Memory B cell (primary cell): ENCODE measurements around the gene FGD4.

ENCODE experiments used
- ATAC-seq: fragments of 150-1000 bp; cut with Tn5 transposase; 2 replicates; pipeline ENCODE4 v1.10.0; 2021; ENCODE audit warnings: low read depth, mild to moderate bottlenecking, moderate library complexity
- DNase-seq, 2 donors: peaks; one replicate each; pipeline ENCODE4 v3.0.0; 2022; ENCODE audit warnings: low spot score in 2 of 2
- H3K27ac Mint-ChIP-seq: one replicate; pipeline ENCODE4 v1.8.0; 2022; ENCODE audit warnings: mild to moderate bottlenecking, moderate library complexity, mixed read lengths
- H3K27me3 Mint-ChIP-seq: one replicate; pipeline ENCODE4 v1.8.0; 2022; ENCODE audit warnings: mixed read lengths
- H3K36me3 Mint-ChIP-seq: one replicate; pipeline ENCODE4 v1.8.0; 2022; ENCODE audit warnings: mild to moderate bottlenecking, mixed read lengths
- H3K4me1 Mint-ChIP-seq: one replicate; pipeline ENCODE4 v1.8.0; 2022; ENCODE audit warnings: mixed read lengths
- H3K4me3 Mint-ChIP-seq: one replicate; pipeline ENCODE4 v1.8.0; 2022; ENCODE audit warnings: mild to moderate bottlenecking, moderate library complexity, mixed read lengths
- H3K9me3 Mint-ChIP-seq: one replicate; pipeline ENCODE4 v1.8.0; 2022; ENCODE audit warnings: mixed read lengths

The FGD4 gene

GRCh38 chr12:32603071-32603470 is 203.7 kb downstream of the FGD4 start:
- Mint-ChIP-seq H3K27ac (no peak overlapping the region), H3K27me3 (no peaks in the 10 kb centered on the region), H3K9me3 (no peaks in the 10 kb centered on the region), H3K4me3 (no peak overlapping the region), H3K4me1 (peaks cover 2% of the 10 kb centered on the region), H3K36me3 (no peaks in the 10 kb centered on the region)
- ATAC-seq, result no peak
- DNase-seq, result no peak

DNA sequence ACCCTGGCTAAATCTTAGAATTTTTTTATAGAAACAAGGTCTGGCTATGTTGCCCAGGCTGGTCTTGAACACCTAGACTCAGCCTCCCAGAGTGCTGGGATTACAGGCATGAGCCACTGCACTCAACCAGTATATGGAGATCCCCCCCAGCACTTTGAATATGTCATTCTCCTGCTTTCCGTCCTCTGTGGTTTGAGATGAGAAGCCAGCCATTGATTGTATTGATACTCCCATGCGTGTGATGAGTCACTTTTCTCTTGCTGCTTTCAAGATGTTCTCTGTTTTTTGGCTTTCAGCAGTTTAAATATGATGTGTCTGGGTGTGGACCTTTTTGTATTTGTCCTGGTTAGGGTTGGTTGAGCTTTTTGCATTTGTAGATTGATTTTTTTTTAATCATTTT is 204.5 kb downstream of the FGD4 start:
- Mint-ChIP-seq H3K27ac (no peak overlapping the region), H3K4me3 (no peak overlapping the region), H3K27me3 (no peaks in the 10 kb centered on the region), H3K9me3 (no peaks in the 10 kb centered on the region), H3K36me3 (no peaks in the 10 kb centered on the region), H3K4me1 (peaks cover 2% of the 10 kb centered on the region)
- DNase-seq (no peak), ATAC-seq (no peak)

DNA sequence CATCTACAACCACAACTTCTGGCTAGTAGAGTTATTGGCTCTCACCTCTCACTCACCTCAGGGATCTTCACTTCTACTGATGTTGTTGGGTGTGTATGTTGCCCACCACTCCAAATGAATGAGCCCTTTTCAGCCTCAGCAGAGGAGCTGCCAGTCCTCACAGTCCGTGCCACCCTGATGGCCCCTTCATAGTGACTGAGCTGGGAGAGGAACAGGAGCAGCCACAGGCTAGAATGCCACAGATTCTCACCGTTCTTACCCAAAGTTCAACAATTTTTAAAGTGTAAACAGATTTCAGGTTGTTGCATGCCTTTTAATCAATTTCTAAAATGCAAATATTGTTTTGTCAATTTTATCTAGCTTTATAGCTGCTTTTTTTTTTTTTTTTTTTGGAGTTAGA is 205.2 kb downstream of the FGD4 start:
- Mint-ChIP-seq H3K36me3 (peaks cover 3% of the 10 kb centered on the region), H3K27ac (peak overlapping the region; percentile 14), H3K9me3 (no peaks in the 10 kb centered on the region), H3K27me3 (peaks cover 3% of the 10 kb centered on the region), H3K4me3 (no peak overlapping the region), H3K4me1 (peaks cover 2% of the 10 kb centered on the region)
- no peak for ATAC-seq
- DNase-seq, result no peak

- Mint-ChIP-seq H3K9me3 (no peaks in the 10 kb centered on the region), H3K4me1 (peaks cover 2% of the 10 kb centered on the region), H3K27me3 (peaks cover 3% of the 10 kb centered on the region), H3K4me3 (no peak overlapping the region), H3K27ac (no peak overlapping the region), H3K36me3 (peaks cover 3% of the 10 kb centered on the region)
- no peak for ATAC-seq
- DNase-seq, result no peak
Observed at GRCh38 chr12:32605326-32606095, 206.2 kb downstream of the FGD4 start.

DNA sequence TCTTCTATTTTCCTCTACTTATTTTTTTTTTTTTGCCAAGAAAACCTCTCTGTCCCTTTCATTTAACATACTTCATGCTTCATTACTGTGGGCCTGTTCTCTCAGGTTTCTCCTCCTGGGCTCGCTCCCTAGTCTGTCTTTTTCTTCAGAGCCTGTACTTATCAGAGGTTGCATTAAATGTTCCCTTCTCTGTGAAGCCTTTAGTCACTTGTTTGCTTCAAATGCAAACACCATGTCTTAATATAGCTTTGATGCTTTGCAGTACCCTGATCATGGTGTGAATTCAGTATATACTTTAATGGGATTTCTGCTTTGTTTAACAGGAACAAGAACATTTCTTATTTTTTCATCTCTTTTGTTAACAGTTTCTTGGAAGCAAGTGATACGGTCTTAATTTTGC is 207.1 kb downstream of the FGD4 start:
- H3K27ac Mint-ChIP-seq, result no peak overlapping the region
- no peak for DNase-seq
- H3K4me1 Mint-ChIP-seq, result peaks cover 2% of the 10 kb centered on the region
- ATAC-seq, result no peak
- H3K36me3 Mint-ChIP-seq, result peaks cover 3% of the 10 kb centered on the region
- no peak overlapping the region for H3K4me3 Mint-ChIP-seq
- H3K27me3 Mint-ChIP-seq, result peaks cover 3% of the 10 kb centered on the region
- H3K9me3 Mint-ChIP-seq, result no peaks in the 10 kb centered on the region

DNA sequence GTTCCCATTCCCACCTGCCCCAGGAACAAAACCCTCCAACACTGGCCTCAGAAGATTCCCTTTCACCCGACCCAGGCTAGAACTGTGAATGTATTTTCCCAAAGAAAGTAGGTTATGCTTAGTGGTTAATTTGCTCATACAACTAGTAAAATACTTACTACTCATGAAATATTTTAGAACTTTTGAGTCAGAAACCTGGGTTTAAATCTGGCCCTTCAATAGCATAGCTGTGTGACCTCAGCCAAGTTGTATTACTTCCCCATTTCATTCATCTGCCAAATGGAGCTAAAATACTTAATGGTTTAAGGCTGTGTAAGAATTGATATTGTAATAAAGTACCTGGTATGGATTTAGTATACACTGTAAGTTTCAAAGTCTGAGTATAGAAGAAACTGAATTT is 210.6 kb downstream of the FGD4 start:
- no peak for ATAC-seq

GRCh38 chr12:32611986-32612385 is 212.6 kb downstream of the FGD4 start:
- Mint-ChIP-seq H3K27ac (no peak overlapping the region), H3K4me3 (no peak overlapping the region), H3K9me3 (no peaks in the 10 kb centered on the region), H3K4me1 (no peaks in the 10 kb centered on the region), H3K36me3 (peaks cover 3% of the 10 kb centered on the region), H3K27me3 (peaks cover 3% of the 10 kb centered on the region)
- ATAC-seq, result no peak
- no peak for DNase-seq

More for the DNA sequence above, 210.6 kb downstream of the FGD4 start:
- no peak for DNase-seq
- H3K27ac Mint-ChIP-seq, result no peak overlapping the region
- peaks cover 3% of the 10 kb centered on the region for H3K27me3 Mint-ChIP-seq
- peaks cover 3% of the 10 kb centered on the region for H3K36me3 Mint-ChIP-seq
- H3K9me3 Mint-ChIP-seq, result no peaks in the 10 kb centered on the region
- no peaks in the 10 kb centered on the region for H3K4me1 Mint-ChIP-seq
- no peak overlapping the region for H3K4me3 Mint-ChIP-seq

GRCh38 chr12:32612658-32613614 is 213.6 kb downstream of the FGD4 start:
- DNase-seq (no peak), ATAC-seq (no peak)
- Mint-ChIP-seq H3K4me3 (no peak overlapping the region), H3K36me3 (peaks cover 3% of the 10 kb centered on the region), H3K9me3 (no peaks in the 10 kb centered on the region), H3K27ac (no peak overlapping the region), H3K27me3 (peaks cover 3% of the 10 kb centered on the region), H3K4me1 (no peaks in the 10 kb centered on the region)

- Mint-ChIP-seq H3K36me3 (no peaks in the 10 kb centered on the region), H3K4me3 (no peak overlapping the region), H3K27me3 (no peaks in the 10 kb centered on the region), H3K4me1 (no peaks in the 10 kb centered on the region), H3K9me3 (no peaks in the 10 kb centered on the region), H3K27ac (no peak overlapping the region)
- ATAC-seq (no peak), DNase-seq (no peak)
Observed at GRCh38 chr12:32615441-32615840, 216.1 kb downstream of the FGD4 start.

DNA sequence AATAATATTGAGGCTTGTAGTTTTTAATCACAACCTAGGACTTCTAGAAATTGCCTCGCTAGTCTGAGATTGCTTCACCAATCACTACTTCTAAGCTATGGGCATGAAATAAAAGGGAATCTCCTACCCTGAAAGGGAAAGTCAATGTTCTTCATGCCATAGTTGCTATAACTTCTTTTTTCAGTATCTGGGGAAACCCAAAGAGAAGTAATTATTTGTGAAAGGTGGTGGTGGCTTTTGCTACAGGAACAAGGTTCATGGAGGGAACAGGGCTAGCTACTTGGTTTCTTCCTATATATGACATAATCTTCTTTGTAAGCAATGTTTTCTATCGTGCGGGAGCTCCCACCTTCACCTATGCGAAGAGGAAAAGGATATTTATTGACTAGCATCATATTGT is 218.2 kb downstream of the FGD4 start:
- Mint-ChIP-seq H3K4me1 (no peaks in the 10 kb centered on the region), H3K27me3 (no peaks in the 10 kb centered on the region), H3K36me3 (no peaks in the 10 kb centered on the region)

DNA sequence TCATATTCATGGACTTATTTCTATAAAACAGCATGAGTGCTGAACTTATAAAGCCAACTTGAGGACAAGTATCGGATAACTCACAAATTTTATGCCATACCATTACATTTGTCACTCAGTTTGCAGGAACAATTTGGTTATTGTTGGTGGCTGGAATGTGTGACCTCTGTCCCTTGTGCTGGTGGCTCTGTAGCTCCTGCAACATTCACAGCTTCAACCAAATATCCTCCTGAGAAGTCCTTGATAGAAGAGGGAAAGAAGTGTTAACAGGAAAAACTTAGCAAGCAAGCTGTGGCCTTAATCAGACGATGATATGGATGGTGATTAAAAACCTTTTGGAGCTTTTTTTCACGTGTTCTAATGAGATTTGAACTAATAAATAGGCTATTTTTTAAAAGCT is 218.8 kb downstream of the FGD4 start:
- Mint-ChIP-seq H3K4me3 (no peak overlapping the region), H3K4me1 (no peaks in the 10 kb centered on the region), H3K27ac (no peak overlapping the region), H3K36me3 (no peaks in the 10 kb centered on the region), H3K9me3 (no peaks in the 10 kb centered on the region), H3K27me3 (no peaks in the 10 kb centered on the region)
- DNase-seq (no peak), ATAC-seq (no peak)

More for the DNA sequence above, 218.2 kb downstream of the FGD4 start:
- Mint-ChIP-seq H3K9me3 (no peaks in the 10 kb centered on the region), H3K4me3 (no peak overlapping the region), H3K27ac (no peak overlapping the region)
- DNase-seq (no peak), ATAC-seq (no peak)

DNA sequence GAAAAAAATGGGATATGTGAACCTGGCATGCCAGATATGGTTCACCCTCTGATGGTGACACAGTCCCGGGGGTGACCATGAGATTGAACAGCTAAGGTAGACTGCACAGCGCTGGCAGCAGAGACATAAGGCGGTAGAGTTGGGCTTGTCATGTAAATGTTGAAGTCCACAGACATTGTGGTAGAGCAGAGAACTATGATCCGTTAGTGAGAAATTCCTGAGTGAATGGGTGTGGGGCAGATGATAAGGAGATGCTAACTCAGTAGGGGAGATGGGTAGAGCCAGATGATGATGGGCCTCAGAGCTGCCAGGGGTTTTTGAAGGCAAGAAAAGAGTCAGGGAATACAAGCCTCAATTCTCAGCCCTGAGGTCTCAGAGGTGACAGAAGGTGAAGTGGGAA is 228.6 kb downstream of the FGD4 start:
- Mint-ChIP-seq H3K4me1 (no peaks in the 10 kb centered on the region), H3K27ac (no peak overlapping the region), H3K9me3 (no peaks in the 10 kb centered on the region), H3K27me3 (no peaks in the 10 kb centered on the region), H3K4me3 (no peak overlapping the region), H3K36me3 (peaks cover 3% of the 10 kb centered on the region)
- ATAC-seq (no peak), DNase-seq (no peak)

DNA sequence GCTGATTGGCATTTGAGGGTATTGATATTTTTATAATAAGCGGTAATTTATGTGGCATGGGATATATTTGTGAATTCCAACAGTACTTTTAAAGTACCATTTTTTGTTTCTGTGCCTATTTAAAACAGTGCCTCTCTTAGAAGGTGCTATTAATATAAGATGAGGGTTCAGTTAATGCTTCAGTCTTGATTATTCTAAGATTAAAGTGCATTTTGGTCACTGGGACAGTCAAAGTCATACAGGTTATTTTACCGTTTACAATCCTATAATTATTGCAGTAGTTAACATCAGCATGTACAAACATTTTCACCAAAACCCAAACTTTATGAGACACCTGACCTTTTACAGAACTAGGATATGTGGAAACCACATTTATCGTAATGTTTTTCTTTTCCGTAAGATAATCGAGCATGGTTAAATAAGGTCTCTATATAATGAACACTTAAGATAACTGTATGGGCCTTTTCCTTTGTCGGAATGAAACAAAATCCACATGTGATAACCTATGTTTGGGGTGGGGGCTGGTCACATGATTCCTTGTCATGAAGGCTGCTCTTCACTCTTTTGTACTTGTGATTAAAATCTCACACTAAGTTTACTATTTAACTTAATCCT is 242.0 kb downstream of the FGD4 start:
- no peak for ATAC-seq
- Mint-ChIP-seq H3K36me3 (peaks cover 7% of the 10 kb centered on the region), H3K9me3 (no peaks in the 10 kb centered on the region), H3K4me3 (no peak overlapping the region), H3K27me3 (no peaks in the 10 kb centered on the region), H3K4me1 (no peaks in the 10 kb centered on the region), H3K27ac (no peak overlapping the region)
- no peak for DNase-seq

DNA sequence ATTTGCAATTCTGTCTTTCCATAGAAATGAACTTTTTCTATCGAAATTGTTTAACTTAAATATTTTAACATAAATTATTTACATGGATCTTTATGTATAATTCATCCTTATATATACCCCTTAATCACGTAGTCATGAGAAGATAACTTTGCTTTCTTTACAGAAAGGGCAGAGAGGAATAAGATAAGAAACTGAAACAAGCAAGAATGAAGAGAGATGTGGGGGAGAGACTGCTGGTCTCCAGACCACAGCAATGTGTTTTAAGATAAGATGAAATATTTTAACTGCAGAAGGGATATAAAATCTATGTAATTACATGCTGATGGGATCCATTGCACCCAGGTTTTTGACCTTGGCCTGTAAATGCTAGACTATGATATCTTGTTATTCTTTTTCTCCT is 245.1 kb downstream of the FGD4 start:
- H3K27me3 Mint-ChIP-seq, result peaks cover 1% of the 10 kb centered on the region
- ATAC-seq (no peak), DNase-seq (no peak)
- no peaks in the 10 kb centered on the region for H3K9me3 Mint-ChIP-seq
- H3K4me1 Mint-ChIP-seq, result no peaks in the 10 kb centered on the region
- H3K27ac Mint-ChIP-seq, result no peak overlapping the region
- H3K4me3 Mint-ChIP-seq, result no peak overlapping the region
- no peaks in the 10 kb centered on the region for H3K36me3 Mint-ChIP-seq
